Kasumi-1 (cell line): ENCODE data around the gene CTSK.
A peak's percentile ranks its signal among the peaks of the same experiment; 100 is the strongest.
"Not testable (repeated sequence)": the region's sequence is repeated elsewhere in the genome, so short reads cannot be mapped to it uniquely, and the experiment has no call there.

Source experiments
- DNase-seq, 2 experiments: peaks; one replicate each; lab custom pipeline; 2025; lab: John Stamatoyannopoulos, UW

The CTSK gene

DNA sequence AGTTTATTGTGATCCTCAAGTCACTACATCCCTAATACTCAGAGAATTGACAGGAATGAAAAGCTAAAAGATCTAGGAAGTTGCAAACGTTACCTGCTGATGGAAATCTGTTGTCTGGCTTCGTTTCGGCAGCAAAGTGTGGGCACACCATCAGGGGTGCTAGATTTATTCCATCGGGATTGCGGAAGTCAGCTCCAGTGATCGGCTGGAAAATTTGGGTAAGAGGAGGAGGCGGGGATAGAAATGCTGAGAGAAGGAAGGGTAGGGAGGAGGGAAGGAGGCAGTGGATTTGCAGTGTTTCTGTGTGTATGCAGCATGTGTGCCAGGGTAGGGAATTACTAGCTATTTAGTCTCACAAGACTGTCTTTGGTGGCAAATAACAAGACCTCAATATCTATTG is at the start of gene CTSK:
CTSK (minus strand) TSS at position 140 of the 400 bp plus-strand sequence. CDS start 1,455 bp downstream, outside the sequence.
- no peak for DNase-seq

- peak; percentile 70 to 79 for DNase-seq
Observed at GRCh38 chr1:150852734-150853133, 44.7 kb upstream of the CTSK start.

- not testable (repeated sequence) for DNase-seq
Observed at GRCh38 chr1:150850801-150851362, 42.8 kb upstream of the CTSK start.

DNA sequence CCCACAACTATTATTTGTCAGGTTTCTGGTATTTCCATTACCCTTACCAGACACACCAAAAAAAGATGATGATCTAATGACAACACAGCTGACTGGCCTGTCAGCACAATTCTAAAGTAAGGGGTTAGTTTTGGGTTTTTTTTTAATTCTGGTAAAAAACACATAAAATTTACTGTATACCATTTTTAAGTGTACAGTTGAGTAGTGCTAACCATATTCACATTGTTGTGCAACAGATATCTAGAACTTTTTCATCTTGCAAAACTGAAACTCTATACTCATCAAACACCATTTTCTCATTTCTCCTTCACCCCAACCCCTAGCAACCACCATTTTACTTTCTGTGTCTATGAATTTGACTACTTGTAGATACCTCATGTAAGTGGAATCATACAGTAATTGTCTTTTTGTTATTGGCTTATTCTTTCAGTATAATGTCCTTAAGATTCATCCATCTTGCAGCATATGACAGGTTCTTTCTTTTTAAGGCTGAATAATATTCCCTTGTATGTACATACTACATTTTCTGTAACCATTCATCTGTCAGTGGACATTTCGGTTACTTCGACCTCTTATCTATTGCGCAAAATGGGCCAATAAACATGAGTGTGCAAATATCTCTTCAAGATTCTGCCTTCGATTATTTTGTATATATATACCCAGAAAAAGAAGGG is 38.5 kb upstream of the CTSK start:
- DNase-seq: no peak

- DNase-seq: no peak
Observed at GRCh38 chr1:150843474-150843873, 35.4 kb upstream of the CTSK start.

- no peak for DNase-seq
Observed at GRCh38 chr1:150842964-150843363, 34.9 kb upstream of the CTSK start.

DNA sequence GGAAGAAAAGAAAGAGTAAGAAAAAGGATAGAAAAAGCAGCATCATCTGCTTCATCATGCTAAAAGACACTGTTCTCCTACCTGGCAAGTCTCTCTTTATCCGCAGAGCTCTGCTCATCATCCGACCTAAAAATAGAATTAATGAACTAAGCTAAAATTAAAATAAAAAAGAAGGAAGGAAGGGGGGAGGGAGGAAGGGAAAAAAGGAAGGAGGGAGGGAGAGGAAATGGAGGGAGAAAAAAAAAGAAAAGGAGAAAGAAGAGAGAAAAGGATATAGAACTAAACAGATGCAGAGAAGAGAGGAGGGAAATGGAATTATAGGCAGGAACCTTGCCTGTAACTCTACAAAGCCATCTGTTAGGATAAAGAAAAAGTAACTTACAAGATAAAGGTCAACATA is 34.3 kb upstream of the CTSK start:
- DNase-seq: no peak

- no peak for DNase-seq
Observed at GRCh38 chr1:150841626-150842025, 33.6 kb upstream of the CTSK start.

- DNase-seq: not testable (repeated sequence)
Observed at GRCh38 chr1:150840850-150841249, 32.8 kb upstream of the CTSK start.

DNA sequence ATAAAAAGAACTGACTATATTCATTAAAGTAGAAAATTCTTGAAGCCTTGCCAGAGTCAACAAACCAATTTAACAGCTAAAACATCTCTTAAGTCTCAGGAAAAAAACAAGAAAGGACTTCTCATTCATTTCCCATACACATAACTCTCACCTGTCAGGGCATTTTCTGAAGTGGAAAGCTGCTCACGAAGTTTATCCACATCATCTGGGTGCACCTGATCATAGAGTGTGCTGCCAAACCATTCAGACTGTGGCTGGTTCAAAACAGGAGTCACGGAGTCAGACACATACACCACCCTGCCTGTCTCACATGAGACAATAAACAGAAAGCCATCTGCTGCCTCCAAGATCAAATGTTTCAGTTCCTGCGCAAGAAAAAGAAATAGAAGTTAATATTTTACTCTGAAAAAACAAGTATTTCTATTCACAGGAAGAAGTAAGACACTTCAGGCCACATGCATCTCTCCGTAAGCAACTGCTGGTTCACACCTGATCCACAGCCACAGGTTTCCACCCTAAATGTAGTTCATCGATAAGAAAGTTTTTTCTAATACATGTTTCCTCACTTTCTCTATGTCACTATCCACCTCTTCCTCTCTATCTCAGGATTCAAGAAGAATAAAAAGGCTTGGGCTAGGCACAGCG is 28.2 kb upstream of the CTSK start:
- DNase-seq: no peak

GRCh38 chr1:150833961-150834360 is 25.9 kb upstream of the CTSK start:
- DNase-seq: not testable (repeated sequence)

DNA sequence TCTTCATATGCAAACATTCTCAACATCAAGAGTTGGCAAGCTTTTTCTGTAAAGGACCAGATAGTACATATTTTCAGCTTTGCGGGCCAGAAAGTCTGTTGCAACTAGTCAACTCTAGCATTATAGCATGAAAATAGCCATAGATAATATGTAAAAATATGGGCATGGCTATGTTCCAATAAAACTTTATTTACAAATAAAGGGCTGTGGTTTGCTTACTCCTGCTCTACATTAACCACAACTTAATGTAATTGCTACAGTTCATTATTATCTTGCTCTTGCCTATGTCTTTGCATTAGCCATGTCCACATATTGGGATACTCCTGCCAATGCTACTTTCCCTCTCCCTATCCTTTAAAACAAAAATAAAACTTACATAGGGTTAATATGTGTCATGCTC is 24.5 kb upstream of the CTSK start:
- DNase-seq: no peak

- no peak for DNase-seq
Observed at GRCh38 chr1:150829751-150830150, 21.7 kb upstream of the CTSK start.

GRCh38 chr1:150826299-150826698 is 18.2 kb upstream of the CTSK start:
- DNase-seq: no peak

GRCh38 chr1:150820730-150821512 is 12.9 kb upstream of the CTSK start:
- DNase-seq: no peak

DNA sequence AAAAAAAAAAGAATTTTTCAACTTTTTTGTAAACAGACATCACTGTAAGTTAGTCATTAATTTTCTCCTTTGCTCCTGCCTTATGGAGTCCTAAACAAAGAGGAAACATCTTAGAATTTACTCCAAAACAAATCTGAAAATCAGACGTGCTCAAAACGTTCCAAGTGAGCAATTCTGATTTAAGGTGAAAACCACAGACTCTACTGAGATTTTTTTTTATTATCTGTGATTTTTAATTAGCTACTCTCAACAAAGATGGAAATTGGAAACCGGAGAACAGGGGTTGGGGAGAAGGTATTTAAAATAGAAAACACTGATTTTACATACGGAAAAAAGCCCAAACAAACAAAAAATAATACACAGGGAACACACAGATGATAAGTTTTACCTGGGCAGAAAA is 7.8 kb upstream of the CTSK start:
- no peak for DNase-seq

GRCh38 chr1:150813028-150813707 is 5.1 kb upstream of the CTSK start:
- DNase-seq: peak; percentile 34 to 55

DNA sequence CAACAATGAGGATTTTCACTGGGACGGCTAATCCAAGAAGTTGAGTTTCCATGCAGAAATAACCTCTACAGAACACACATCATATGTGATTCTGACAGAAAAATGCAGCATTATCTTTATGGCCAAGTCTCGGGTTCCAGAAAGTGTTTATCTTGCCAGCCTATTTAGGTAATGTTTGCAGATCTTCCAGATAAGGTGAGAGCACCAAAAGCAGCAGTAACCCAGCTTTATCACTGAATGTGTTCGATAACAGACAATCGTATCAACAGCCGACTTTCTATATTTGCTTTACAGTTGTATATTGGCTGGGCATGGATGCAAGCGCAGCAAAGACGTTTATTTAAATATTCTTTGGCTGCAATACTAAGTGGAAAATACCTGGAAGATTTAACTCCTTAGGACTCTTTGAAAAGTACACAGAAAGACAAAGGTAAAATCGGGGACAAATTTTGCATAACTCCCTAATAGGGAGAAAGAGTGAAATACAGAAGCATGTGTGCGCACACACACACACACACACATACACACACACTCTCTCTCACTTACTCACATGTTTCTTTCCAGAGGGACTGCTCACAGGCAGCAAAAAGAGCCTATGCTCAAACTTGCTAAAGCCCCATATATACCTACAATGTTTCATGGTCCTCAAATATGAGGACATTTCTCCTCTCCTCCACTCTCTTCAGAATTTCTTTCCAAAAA is 3.0 kb upstream of the CTSK start:
- no peak for DNase-seq

DNA sequence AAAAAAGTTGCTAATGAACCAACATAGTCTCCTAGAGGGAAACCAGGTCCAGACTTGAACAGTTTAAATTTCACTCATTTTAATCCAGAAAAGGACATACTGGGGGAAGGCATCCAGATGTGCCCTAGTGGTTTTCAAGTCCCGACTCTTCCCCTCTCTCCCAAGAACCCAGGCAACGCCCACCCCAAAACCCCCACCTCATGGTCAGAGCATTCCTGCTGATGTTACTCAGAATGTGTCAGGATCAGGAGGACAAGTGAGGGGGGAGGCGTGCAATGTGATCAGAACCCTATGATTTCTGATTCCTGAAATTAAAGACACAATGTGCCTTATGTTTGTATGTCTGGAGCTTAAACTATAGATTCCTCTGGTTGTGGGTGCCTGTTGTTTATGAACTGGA is 1.6 kb upstream of the CTSK start:
- DNase-seq: no peak

GRCh38 chr1:150808846-150809245 is 786 bp upstream of the CTSK start:
- DNase-seq: no peak

GRCh38 chr1:150807249-150808023 is 624 bp downstream of the CTSK start:
- DNase-seq: no peak
